HG03342 (cell line): ENCODE measurements around the gene ABCF2.

Experiments used
- ATAC-seq: cut with Tn5 transposase; IDR thresholded peaks from one replicate; pipeline ENCODE4 v1.9.1; 2021; ENCODE audit warnings: mild to moderate bottlenecking, moderate library complexity; ENCODE audit not compliant: unreplicated experiment

Gene ABCF2

DNA sequence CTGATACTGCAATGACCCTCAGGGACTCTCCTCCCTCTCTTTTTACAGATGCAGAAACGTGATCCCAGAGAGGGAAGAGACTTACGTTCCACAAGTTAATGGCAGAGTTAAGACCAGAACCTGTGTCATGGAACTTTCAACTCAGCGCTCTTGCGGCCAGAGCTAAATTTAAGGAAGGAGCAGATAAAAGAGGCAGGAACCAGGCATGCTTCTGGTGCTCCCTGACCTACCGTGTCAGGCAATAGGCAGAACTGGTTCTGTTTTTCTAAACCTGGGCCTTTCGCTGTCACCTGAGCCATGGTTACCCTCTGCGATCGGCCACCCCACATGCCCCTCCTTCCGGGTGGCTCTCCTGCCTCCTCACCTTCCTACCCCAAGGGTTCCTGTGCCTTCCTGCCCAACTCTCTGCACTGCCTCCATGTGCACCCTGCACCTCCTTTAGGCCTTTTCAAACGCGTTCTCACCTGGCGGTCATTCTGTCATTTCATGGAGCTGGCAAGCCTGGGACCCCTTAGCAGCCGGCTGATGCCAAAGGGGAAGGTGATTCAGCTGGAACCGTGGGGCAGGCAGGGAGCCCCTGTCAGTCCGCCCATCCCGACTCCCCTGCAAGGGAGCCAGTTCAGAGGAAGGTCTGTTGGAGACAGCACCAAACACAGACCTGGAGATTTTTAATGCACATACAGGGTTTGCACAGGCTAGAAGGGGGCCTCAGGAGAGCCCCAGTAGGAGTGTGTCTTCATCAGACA lies 51.8 kb downstream of the ABCF2 start:
- no peak for ATAC-seq

DNA sequence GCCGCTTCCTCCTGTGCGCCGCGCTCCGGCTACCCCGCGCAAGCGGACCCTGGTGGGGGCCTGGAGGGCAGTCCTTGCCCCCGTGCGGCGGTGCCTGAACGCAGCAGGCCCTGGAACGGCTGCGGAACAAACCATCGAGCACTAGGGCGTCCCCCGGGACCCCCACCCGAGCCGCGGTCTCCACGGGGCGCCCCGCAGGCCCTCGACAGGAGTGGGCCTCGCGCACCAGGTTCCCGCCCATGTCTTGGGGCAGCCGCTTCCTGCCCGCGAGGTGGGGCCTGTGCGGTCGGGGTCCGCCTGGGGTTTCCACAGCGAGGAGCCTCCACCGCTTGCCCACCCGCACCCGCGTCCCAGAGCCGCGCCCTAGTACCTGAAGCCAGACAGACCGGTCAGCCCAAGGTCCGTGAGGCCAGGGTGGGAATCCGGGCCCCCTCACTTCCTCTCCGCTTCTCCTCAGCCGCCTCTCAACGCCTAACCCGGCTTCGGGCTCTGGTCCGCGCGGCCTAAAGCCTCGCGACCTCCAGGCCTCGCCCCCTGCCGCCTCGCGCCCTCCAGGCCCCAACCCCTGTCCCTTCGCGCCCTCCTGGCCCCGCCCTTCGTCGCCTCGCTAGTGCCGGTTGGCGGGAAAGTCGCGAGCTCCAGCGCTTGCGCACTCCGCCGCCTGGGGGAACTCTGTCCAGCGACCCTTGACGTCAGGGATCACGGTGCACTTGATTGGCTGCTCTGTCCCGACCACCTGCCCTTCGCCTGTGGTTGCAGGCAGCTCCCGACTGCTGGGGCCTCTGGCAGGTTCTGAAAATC lies 52.6 kb downstream of the ABCF2 start:
- no peak for ATAC-seq

DNA sequence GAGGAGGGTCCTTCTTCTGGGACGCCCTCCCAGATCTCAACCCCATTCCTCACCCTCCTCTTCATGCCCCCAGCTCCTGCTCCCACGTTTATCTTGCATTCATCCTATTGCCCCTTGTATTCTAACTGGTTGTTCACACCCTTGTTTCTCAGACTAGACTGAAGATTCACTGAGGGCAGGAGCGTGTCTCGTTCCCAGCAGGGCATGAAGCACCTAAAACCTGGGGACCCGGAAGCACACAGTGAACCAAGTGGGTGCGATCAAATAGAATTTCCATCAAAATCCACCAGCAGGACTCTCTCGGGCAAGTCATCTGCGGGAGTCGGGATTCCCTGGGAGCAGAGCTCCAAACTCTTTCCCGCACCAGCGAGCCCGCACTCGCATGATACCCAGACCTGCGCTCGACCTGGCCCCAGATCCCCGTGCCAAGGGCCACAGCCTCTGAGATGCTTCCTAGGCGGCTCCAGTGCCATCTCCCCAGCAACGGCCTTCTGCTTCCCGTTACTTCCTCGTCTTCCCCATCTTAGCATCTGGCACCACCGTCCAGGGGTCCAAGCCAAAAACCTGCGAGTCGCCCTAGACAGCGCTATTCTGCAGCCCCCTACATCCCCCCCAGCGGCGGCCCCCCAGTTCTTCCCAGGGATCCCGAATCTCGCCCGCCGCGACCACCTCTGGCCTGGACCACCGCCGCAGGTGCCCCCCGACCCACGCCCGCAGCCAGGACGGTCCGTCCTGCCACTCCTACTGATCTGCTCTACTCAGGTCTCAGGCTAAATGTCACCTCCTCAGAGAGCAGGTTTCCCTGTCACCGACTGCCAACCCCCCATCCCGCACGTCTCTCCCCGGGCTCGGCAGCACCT lies 53.4 kb downstream of the ABCF2 start:
- no peak for ATAC-seq

DNA sequence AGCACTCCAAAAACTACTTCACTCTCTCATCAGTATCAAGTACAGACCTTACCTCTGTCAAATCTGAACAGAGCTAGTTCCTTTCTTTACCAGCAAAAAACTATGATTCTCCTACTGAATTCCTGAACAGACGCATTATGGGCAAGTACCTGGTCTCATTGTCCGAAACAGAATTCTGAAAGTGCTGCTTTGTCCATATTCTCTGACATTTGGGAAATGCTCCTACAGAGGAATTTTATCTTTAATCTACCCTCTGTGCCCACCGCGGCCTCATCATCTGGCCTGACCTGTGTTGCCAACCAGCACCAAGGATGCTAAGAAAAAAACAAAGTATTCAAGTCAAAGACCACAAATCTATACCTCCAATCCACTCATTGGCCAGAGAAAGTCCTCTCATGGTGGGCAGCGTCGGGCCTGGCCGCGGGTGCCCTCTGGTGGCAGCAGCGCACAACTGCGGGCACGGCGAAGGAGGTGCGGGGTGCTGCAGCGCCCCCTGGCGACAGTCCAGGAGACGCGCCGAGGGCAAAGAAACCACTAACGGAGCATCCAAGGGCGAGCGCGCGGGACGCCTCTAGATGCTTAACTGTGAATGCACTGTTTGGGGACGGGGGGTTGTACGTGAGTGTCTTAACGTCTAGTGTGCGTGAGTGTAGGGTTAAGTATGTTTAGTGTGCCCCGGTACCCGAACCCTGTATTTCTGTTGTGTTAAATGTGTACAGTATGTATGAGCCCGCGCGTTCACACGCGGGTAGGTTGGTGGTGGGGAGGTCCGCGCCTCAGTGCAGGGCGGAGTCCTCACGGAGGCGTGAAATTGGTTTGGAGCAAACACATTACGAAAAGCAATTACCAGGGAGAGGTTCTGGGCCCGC lies 54.5 kb downstream of the ABCF2 start:
- ATAC-seq: peak; percentile 81

DNA sequence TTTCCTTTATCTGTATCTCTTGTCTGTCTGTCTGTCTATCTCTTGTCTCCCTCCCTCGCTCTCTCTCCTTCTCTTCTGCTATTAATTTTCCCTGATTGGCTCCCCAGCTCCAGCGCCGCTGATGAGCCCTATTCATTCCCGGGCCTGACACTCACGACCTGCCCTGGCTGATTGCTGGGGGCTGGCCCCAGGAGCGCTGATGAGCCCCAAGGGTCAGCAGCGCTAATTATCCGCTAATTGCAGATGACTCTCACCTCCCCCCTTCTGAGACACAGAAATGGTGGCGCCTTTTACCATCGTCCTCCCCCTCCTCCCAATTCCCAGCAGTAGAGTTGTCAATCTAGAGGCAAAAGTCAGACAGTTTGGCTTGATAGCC lies 58.2 kb downstream of the ABCF2 start:
- ATAC-seq: no peak

DNA sequence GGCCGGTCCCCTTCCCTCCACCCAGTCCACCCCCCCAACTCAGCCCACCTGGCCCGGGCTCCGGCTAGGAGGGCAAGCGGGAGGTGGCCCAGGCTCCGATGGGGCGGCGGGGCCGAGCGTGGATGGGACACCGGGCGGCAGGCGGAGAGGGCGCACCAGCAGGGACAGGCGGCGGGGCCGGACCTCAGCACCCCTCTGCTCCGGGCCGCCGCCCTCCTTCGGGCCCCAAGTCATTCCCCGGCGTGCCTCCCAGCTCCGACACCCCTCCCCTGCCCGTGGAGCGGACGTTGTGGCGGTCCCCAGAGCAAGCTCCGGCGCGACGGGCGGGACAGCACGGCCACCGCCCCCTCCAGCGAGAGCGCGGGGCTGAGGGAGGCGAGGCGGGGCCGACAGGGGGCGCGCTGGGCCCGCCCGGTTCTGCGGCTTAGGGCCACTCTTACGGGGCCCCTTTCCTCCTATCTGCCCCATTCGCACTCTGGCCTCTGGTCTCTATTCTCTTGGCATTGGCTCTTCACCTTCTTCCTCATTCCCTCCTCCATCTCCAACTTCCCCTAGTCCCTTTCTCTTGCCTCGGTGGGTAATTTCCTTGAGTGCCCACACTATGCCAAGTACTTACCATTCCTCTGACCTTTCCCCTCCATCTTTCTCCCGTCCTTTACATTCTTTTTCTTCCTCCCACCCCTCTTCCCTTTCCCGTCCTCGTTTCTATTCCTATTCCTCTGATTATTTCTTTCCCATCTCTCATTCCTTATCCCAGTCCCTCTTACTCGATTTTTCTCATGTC lies 58.8 kb downstream of the ABCF2 start:
- peak; percentile 48 for ATAC-seq

DNA sequence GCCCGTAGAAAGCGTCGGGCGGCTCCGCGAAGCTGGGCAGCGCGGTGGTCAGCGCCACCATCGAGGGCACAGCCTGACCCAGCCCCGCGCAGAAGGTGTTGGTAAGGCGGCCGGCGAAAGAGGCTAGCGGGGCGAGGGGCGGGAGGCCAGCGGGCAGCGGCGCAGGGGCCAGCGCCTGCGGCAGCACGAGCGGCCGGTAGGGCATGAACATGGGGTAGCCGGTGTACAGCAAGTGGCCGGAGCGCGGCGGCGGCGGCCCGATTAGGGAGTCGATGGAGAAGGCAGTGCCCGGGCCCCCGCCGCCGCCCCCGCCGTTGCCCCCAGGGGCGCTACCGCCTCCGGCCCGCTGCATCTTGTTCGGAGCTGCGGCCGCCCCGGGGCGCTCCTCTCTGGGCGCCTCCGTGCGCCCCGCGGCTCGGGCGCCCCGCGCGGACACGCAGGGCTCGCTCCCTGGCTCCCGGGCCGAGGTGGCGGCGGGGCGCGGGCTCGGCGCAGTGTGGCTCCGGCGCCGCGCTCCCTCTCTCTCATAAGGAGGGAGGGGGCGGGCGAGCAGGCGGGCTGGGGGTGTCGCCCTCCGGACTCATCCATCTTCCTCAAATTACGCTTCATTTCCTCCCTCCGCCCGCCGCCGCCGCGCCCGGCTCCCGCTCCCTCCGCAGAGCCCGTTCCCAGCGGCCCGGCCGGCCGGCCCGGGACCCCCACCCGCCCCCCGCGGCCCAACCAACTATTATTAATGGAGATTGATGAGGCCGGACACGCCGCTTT lies 59.6 kb downstream of the ABCF2 start, which contains the start of gene GBX1:
Gene GBX1, minus strand, starts transcription at position 498 of the 765 bp plus-strand sequence. Its CDS starts 146 bp downstream, at position 352.
- no peak for ATAC-seq

DNA sequence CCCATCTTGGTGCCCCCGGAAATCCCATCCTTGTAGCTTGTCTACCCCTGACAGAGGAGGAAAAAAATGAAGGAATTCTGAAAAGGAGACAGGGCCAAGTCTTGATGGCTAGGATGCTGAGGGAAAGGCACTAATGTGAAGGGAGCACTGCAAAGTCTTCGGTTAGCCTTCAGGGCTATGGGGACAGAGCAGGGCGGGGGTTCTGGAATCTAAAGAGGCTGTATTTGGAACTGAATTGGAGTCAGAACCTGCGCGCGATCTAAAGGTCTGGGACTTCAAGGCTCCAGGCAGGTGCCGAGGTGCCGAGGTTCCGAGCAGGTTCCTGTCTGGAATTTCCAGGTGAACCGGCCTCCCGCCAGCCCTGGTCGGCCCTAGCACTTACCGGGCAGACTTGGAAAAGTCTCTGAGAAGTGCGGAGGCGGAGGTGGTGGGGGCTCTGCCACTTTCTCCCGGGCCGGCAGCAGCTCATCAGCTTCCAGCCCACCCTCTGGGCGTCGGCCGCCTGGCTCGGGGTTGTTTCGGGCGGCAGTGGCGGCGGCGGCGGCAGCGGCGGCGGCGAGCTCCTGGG lies 60.3 kb downstream of the ABCF2 start:
- no peak for ATAC-seq
